Activated T-helper 17 cell treated with anti-CD3 and anti-CD28 coated beads, Interleukin-2, amount 50 U/mL, for 72 hours (primary cell): Measurements from ENCODE around the gene FICD. TPM values are rescaled to one million over a fixed set of nuclear protein-coding genes. Genes with fewer than 3 reads are reported as not detected.
"Not testable (repeated sequence)": the region's sequence is repeated elsewhere in the genome, so short reads cannot be mapped to it uniquely, and the experiment has no call there.

Source experiments
- ATAC-seq: fragments of 150-1000 bp; cut with Tn5 transposase; replicated peaks from 2 replicates; pipeline ENCODE4 v1.10.0; 2021; ENCODE audit warnings: mild to moderate bottlenecking, moderate library complexity
- H3K27ac Mint-ChIP-seq: one replicate; pipeline ENCODE4 v1.8.0; 2022; ENCODE audit warnings: mixed read lengths
- H3K27me3 Mint-ChIP-seq: one replicate; pipeline ENCODE4 v1.8.0; 2022; ENCODE audit warnings: mixed read lengths
- H3K36me3 Mint-ChIP-seq: one replicate; pipeline ENCODE4 v1.8.0; 2022; ENCODE audit warnings: low read depth, mild to moderate bottlenecking, mixed read lengths
- H3K4me1 Mint-ChIP-seq: one replicate; pipeline ENCODE4 v1.8.0; 2022; ENCODE audit warnings: mixed read lengths
- H3K4me3 Mint-ChIP-seq: one replicate; pipeline ENCODE4 v1.8.0; 2022; ENCODE audit warnings: mild to moderate bottlenecking, mixed read lengths
- H3K9me3 Mint-ChIP-seq: one replicate; pipeline ENCODE4 v1.8.0; 2022; ENCODE audit warnings: mixed read lengths
- total RNA-seq, 2 donors: library from RNA; stranded (reverse); gene quantifications; one replicate each; pipeline ENCODE4 v1.2.3, GENCODE V29; 2022

FICD gene
- total RNA-seq, 2 donors from 2014 or later, result 2.9 to 3.6 TPM

DNA sequence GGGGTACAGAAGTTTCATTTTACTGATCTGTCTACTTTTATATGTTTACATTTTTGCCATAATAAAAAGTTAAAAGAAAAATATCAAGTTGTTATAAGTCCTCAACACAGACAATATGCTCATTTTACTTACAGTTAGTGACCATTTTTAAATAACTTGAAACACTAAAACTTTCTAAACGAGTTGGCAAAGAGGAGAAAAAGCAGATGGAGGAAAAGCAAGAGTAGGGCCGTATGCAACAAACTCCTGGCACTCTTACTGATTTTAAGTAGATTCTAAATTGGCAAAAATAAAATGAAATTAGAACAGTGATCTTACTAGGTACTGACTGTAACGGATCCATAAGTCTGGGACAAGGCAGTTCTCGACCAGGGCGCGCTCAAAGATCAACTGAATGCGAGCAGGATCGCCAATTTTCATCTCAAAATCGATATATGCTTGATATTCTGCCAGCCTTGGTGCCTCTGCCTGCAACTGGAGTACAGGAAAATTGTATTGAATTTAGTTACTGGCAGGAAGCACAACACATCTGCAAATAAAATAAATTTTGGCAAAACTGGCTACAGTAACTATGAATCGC is 23.6 kb downstream of the FICD start:
- peak overlapping the region; percentile 45 for H3K27ac Mint-ChIP-seq
- peaks cover 95% of the 10 kb centered on the region for H3K36me3 Mint-ChIP-seq
- no peaks in the 10 kb centered on the region for H3K9me3 Mint-ChIP-seq
- peaks cover 15% of the 10 kb centered on the region for H3K4me1 Mint-ChIP-seq
- H3K27me3 Mint-ChIP-seq, result no peaks in the 10 kb centered on the region
- no peak for ATAC-seq
- no peak overlapping the region for H3K4me3 Mint-ChIP-seq

DNA sequence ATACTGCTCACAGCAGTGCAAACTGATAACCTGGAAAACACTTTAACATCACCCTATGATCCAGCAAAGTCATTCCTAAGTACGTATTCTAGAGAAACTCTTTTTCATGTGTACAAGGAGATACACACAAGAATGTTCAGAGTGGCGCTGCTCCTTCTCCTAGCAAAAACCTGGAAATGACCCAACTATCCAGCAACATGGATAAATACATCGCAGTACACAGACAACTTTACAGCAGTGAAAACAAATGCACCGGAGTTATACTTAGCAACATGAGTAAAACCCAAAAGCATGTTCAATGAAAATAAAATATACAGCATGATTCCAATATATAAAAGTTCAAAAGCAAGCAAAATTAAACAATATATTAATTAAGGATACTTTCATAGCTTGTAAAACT is 27.2 kb downstream of the FICD start:
- no peaks in the 10 kb centered on the region for H3K27me3 Mint-ChIP-seq
- H3K4me1 Mint-ChIP-seq, result peaks cover 5% of the 10 kb centered on the region
- H3K36me3 Mint-ChIP-seq, result peaks cover 95% of the 10 kb centered on the region
- no peak overlapping the region for H3K4me3 Mint-ChIP-seq
- H3K9me3 Mint-ChIP-seq, result no peaks in the 10 kb centered on the region
- no peak for ATAC-seq
- H3K27ac Mint-ChIP-seq, result no peak overlapping the region

DNA sequence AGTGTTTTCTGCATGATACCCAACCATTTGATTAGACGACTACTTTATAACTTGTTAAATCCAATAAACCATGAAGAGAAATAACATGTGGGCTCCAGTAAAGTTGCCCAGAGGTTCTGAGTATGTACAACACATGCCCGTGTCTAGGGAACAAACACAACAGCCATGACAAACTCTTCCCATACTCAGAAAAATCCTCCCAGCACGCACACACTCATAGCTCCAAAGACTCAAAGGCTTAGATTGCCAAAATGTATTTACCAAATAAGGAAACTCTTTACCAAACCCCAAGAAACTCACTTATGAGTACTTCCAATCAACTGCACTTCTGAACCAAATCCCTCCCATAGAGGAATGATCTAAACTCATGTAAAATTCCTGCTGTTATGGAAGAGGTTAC is 28.6 kb downstream of the FICD start:
- H3K36me3 Mint-ChIP-seq, result peaks cover 95% of the 10 kb centered on the region
- no peak overlapping the region for H3K4me3 Mint-ChIP-seq
- ATAC-seq, result no peak
- peaks cover 5% of the 10 kb centered on the region for H3K4me1 Mint-ChIP-seq
- H3K27ac Mint-ChIP-seq, result no peak overlapping the region
- no peaks in the 10 kb centered on the region for H3K27me3 Mint-ChIP-seq
- no peaks in the 10 kb centered on the region for H3K9me3 Mint-ChIP-seq

DNA sequence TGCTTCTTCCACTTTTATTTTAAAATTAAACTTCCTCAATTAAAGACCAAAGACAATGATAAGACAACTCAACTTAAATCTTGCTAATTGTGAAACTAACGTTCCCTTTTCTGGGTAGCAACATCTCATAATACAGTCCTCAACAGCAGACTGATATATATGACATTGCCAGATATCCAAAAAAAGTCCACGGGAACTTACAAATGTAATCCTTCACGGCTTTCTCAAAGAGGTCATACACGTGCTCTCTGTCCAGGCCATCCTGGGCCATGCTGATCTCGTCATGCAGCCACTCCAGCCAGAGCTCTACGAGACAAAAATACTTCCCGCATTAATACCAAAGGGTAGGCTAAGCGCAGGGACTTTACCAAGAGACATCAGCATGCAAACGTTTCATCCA is 32.6 kb downstream of the FICD start:
- no peak for ATAC-seq
- peaks cover 99% of the 10 kb centered on the region for H3K36me3 Mint-ChIP-seq
- no peak overlapping the region for H3K4me3 Mint-ChIP-seq
- H3K9me3 Mint-ChIP-seq, result no peaks in the 10 kb centered on the region
- peaks cover 25% of the 10 kb centered on the region for H3K4me1 Mint-ChIP-seq
- H3K27me3 Mint-ChIP-seq, result no peaks in the 10 kb centered on the region
- H3K27ac Mint-ChIP-seq, result no peak overlapping the region

DNA sequence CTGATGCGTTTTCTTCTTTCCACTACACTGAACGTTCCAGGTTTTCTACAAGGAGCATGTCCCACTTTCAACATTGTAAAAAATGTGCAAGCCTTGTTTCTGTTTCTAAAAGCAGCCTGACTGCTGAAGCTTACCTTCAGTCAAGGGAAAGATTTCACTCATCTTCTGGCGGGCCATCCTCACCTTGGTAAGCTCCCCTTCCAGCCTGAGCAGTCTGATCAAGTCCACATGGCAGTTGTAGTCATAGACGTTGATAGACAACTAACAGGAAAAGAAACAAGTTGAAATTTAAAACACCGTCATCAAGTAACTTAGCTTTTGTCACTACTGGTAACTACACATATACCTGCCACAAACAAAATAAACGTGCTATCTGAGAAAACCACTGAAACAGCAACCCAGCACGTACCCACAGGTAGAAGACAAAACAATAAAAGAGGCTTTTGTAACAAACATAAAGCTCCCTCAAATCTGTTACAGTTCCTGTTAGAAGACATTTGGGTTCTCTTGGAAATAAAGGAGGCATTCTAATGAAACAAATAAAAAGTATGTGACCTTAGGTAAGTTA is 34.0 kb downstream of the FICD start:
- peaks cover 99% of the 10 kb centered on the region for H3K36me3 Mint-ChIP-seq
- no peak for ATAC-seq

DNA sequence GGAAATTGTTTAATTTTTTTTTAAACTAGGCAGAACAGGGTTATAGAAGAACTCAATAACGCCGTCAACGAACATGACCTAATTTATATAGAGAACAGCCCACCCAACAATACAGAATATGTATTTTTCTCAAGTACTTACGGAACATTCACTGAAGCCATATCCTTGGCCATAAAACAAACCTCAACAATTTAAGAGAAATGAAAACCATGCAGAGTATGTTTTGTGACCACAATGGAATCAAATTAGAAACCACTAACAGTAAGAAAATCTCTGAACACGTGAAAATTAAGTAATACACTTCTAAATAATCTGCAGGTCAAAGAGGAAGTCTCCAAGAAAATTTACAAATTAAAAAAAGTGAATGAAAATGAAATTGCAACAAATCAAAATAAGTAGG is 36.5 kb downstream of the FICD start:
- Mint-ChIP-seq H3K4me3 (peak overlapping the region; percentile 38), H3K27ac (no peak overlapping the region), H3K36me3 (peaks cover 95% of the 10 kb centered on the region), H3K27me3 (no peaks in the 10 kb centered on the region), H3K4me1 (peaks cover 47% of the 10 kb centered on the region), H3K9me3 (no peaks in the 10 kb centered on the region)
- no peak for ATAC-seq

More for the DNA sequence above, 34.0 kb downstream of the FICD start:
- H3K27ac Mint-ChIP-seq, result no peak overlapping the region
- H3K9me3 Mint-ChIP-seq, result no peaks in the 10 kb centered on the region
- H3K4me3 Mint-ChIP-seq, result no peak overlapping the region
- no peaks in the 10 kb centered on the region for H3K27me3 Mint-ChIP-seq
- H3K4me1 Mint-ChIP-seq, result peaks cover 38% of the 10 kb centered on the region

DNA sequence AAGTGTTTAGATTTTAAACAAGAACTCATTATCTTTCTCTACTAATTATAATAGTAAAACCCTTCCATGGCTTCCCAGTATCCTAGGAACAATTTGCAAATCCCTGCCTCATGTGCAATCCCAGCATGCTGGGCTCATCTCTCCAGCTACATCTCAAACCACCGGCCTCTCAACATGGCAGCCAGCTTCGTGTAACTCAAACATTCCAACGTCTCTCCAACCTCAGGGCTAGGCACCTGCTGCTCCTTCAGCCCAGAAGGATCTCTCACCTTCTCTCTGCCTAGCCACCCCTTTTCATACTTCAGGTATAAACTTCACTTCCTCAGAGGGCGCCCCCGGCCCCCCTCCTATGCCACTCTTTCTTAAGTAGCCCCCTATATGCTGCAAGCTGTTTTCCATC is 38.7 kb downstream of the FICD start:
- Mint-ChIP-seq H3K36me3 (peaks cover 94% of the 10 kb centered on the region), H3K27ac (peak overlapping the region; percentile 52), H3K4me3 (peak overlapping the region; percentile 38), H3K9me3 (no peaks in the 10 kb centered on the region), H3K4me1 (peaks cover 58% of the 10 kb centered on the region), H3K27me3 (no peaks in the 10 kb centered on the region)
- no peak for ATAC-seq

DNA sequence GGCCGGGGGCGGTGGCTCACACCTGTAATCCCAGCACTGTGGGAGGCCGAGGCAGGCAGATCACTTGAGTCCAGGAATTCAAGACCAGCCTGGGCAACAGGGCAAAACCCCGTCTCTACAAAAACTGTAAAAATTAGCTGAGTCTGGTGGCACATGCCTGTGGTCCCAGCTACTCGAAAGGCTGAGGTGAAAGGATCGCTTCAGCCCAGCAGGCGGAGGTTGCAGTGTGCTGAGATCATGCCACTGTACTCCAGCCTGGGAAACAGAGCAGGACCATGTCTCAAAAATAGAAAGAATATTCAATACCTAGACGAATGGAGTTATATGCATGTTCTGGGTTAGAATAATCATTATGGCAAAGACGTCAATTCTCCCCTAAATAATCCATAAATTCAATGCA is 40.3 kb downstream of the FICD start:
- H3K9me3 Mint-ChIP-seq, ATAC-seq, H3K27ac Mint-ChIP-seq, H3K27me3 Mint-ChIP-seq: not testable (repeated sequence)
- Mint-ChIP-seq H3K4me3 (peak overlapping the region; percentile 9), H3K36me3 (peaks cover 94% of the 10 kb centered on the region), H3K4me1 (peaks cover 61% of the 10 kb centered on the region)

DNA sequence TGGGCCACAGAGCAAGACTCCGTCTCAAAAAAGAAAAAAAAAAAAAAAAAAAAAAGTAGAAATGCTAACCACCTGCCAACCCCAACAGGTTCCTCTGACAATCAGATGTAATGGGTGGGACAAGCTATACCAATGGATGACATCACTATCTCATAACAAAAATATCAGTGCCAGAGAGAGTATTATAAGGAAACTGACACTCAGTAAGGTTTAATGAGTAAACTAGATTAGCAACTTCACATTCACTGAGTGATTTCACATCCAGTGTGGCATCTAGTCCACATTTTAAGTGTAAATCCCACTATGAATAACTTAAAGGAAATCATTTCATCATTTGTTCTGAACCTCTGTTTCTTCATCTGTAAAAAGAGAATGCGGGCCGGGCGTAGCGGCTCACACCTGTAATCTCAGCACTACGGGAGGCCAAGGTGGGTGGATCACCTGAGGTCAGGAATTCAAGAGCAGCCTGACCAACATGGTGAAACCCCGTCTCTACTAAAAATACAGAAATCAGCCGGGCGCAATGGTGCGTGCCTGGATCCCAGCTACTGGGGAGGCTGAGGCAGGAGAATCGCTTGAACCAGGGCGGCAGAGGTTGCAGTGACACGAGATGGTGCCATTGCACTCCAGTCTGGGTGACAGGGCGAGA is 44.1 kb downstream of the FICD start:
- peak; percentile 20 for ATAC-seq
- Mint-ChIP-seq H3K4me1 (peaks cover 26% of the 10 kb centered on the region), H3K36me3 (peaks cover 82% of the 10 kb centered on the region), H3K4me3 (peak overlapping the region; percentile 93), H3K9me3 (no peaks in the 10 kb centered on the region), H3K27me3 (no peaks in the 10 kb centered on the region), H3K27ac (peak overlapping the region; percentile 99)

DNA sequence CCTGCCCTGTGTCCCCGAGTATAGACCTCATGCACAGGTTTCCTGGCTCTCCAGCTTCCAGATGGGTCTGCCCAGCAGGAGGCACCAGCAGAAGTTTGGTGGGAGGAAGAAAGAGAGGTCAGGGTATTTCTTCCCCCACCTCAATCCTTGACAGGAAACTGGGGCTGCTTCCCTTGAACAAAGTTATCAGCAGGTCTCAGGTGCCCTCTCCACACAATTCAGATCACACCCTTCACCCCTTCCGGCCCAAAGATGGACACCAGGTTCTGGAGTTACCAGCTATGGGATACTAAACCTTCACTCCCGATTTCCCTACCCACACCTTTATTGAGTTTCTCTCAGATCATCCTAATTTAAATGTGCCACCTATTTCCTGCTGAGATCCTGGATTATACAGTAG is 44.7 kb downstream of the FICD start:
- peaks cover 22% of the 10 kb centered on the region for H3K4me1 Mint-ChIP-seq
- no peak for ATAC-seq

DNA sequence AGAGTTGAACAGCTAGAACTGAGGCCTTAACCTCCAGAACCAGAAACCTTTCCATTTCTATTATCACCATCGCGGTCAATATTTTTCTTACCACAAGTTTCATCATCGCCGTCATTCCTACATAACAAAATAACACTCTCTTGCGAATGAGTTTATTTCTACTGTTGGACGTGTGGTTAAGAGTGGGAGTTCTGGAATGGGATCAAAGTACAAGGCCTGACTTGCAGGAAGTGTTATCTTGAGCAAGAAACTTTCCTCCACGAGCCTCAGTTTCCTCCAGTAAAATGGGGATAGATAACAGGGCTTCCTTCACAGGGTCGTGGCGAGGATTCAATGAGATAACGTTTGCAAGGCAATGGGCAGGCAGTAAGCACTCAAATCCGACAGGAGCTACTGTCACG is 45.2 kb downstream of the FICD start:
- Mint-ChIP-seq H3K4me1 (peaks cover 19% of the 10 kb centered on the region), H3K9me3 (no peaks in the 10 kb centered on the region), H3K4me3 (peak overlapping the region; percentile 93), H3K36me3 (peaks cover 86% of the 10 kb centered on the region), H3K27me3 (no peaks in the 10 kb centered on the region), H3K27ac (peak overlapping the region; percentile 99)
- ATAC-seq, result no peak

More for the DNA sequence above, 44.7 kb downstream of the FICD start:
- H3K4me3 Mint-ChIP-seq, result peak overlapping the region; percentile 93
- H3K36me3 Mint-ChIP-seq, result peaks cover 86% of the 10 kb centered on the region
- peak overlapping the region; percentile 99 for H3K27ac Mint-ChIP-seq
- H3K9me3 Mint-ChIP-seq, result no peaks in the 10 kb centered on the region
- H3K27me3 Mint-ChIP-seq, result no peaks in the 10 kb centered on the region

DNA sequence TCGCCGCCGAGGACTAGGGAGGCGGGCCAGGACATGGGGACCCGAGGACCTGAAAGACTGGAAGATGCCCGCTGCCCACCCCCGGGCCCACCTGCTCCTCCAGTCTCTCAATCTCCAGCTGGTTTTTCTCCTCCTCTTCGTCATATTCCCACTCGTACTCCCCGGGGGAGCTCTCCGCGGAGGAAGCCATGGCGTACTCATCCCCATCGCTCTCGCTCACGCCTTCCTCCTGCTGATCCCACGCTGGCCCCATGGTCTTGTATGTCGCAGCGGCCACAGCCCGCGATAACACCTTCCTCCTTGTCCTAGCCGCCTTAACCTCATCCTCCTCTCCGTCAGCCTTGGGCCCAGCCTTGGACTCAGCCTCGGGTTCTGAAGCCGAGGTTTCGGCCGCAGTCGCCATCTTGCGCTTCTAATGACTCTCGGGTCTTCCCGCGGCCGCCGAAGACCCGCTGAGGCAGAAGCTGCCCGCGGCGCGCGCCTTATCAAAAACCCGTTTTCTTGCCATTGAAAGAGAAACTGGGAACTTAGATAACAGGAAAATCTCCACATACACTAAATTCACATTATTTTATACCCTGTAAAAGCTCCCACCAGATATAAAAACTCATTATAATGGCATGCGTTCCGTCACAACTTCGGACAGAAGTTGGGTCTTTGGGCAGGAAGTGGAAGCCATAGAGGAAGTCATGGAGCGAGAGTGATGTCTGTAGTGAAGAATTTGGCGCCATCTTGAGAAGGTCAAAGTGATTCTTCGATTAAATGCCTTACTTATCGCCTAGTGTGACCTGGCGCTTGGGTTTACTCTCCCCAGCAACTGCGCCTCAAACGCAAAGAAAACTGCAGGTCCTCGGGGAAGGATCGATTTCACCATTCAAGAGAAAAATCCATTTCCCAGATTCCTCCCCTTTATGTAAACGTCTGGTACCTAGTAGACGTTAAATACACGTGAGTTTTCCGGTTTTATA is 46.0 kb downstream of the FICD start, which contains the start of gene SART3:
SART3 (minus strand) TSS at position 422 of the 968 bp plus-strand sequence; CDS start at position 403, 19 bp downstream.
- peak; percentile 49 for ATAC-seq
- Mint-ChIP-seq H3K4me1 (peaks cover 25% of the 10 kb centered on the region), H3K27me3 (no peaks in the 10 kb centered on the region), H3K27ac (peak within 1 kb of the TSS; percentile 99), H3K9me3 (no peaks in the 10 kb centered on the region), H3K4me3 (peak within 1 kb of the TSS; percentile 93), H3K36me3 (peaks cover 86% of the 10 kb centered on the region)

DNA sequence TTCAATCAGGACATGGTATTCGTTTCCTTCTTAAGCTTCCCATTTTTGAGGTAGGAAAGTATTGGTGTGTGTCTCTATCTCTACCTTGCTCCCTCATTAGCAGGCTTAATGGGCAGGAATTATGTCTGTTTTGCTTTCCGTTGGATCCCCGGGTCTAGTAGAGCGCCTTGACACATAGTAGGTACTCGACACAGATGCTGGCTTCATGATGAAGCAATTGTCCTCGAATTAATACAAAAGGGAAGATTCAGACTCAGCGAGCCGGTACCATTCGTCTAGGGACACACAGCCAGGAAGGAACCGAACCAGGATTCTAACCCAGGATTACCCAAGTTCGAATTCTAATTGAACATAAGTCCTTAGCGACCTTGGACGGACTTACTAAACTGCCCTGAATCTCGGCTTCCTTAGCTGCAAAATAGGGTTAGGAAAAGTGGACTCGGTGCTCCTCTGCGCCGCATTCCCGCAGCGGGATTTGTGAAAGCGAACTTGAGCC is 46.8 kb downstream of the FICD start:
- Mint-ChIP-seq H3K4me1 (peaks cover 29% of the 10 kb centered on the region), H3K9me3 (no peaks in the 10 kb centered on the region), H3K36me3 (peaks cover 86% of the 10 kb centered on the region), H3K27ac (peak overlapping the region; percentile 99), H3K27me3 (no peaks in the 10 kb centered on the region), H3K4me3 (peak overlapping the region; percentile 93)
- ATAC-seq, result no peak
